Measurements from ENCODE around the gene VPS35.

Gene VPS35

DNA sequence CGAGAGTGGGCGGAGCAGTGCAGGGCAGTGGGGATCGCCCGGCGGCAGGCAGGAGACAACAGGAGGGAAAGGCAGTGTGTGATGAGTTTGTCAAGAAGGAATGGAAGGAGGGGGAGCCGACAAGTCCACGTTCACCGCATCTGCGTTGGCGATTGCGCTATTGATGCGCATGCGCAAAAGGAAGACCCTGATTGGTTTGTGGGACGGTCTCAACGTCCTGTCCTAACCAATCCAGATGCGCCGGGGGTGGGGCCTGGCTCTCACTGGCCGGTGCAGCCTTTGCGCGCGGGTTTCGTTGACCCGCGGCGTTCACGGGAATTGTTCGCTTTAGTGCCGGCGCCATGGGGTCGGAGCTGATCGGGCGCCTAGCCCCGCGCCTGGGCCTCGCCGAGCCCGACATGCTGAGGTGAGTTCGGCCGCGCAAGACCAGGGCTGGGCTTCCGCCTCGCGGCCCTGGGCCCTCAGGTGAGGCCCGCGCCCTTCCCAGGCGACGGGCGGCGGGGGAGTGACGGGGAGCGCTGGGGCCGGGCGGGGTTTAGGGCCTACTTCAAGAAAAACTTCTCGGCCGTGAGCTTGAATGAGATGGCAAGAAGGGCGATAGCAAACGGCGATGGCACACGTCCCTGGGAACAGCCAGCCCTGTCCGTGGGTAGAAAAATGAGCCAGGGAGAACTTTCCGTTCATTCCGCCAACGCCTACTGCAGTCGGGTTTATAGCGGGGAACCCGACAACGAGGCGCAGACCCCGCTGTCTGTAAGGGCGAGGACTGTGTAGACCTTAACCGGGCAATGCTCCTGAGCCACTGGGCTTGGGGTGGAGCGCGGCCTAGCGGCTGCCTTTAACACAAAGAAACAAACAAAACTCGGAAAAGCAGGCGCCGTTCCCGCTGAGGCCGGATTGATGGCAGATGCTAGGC, 645 bp upstream of the VPS35 start, which contains the start of gene ORC6 (continued):
- peak; percentile 29; the same call in 1 of the 2 replicates for TF ChIP-seq ZNF2 (tag by site-specific recombination; IDR thresholded peaks at IDR 0.05)
- TF ChIP-seq ZBTB48 (tag by site-specific recombination; IDR thresholded peaks at IDR 0.05): 0 out of 2 replicates have a peak, but pooled peaks have one; percentile 13
- TF ChIP-seq ZNF610 (tag by site-specific recombination; IDR thresholded peaks at IDR 0.05; ENCODE audit: borderline replicate concordance): no peak
- no peak for TF ChIP-seq ZNF37A (tag by site-specific recombination; IDR thresholded peaks at IDR 0.05)
- TF ChIP-seq YY2 (tag by site-specific recombination; IDR thresholded peaks at IDR 0.05): no peak
- TF ChIP-seq RBAK (tag by site-specific recombination; IDR thresholded peaks at IDR 0.05): no peak
- TF ChIP-seq ZNF211 (tag by site-specific recombination; IDR thresholded peaks at IDR 0.05; ENCODE audit: low read depth): no peak
- TF ChIP-seq, protein P1, sequence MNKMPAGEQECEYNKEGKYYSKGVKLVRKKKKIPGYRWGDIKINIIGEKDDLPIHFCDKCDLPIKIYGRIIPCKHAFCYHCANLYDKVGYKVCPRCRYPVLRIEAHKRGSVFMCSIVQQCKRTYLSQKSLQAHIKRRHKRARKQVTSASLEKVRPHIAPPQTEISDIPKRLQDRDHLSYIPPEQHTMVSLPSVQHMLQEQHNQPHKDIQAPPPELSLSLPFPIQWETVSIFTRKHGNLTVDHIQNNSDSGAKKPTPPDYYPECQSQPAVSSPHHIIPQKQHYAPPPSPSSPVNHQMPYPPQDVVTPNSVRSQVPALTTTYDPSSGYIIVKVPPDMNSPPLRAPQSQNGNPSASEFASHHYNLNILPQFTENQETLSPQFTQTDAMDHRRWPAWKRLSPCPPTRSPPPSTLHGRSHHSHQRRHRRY (tag by site-specific recombination; IDR thresholded peaks at IDR 0.05): no peak
- peak; percentile 74; the same call in 1 of the 2 replicates for TF ChIP-seq ZNF660 (tag by site-specific recombination; IDR thresholded peaks at IDR 0.05)
- TF ChIP-seq ZNF654 (tag by site-specific recombination; IDR thresholded peaks at IDR 0.05; ENCODE audit: low read depth): peak; percentile 19; the same call in 1 of the 2 replicates
- TF ChIP-seq ZNF664 (tag by site-specific recombination; IDR thresholded peaks at IDR 0.05): no peak
- 0 out of 2 replicates have a peak, but pooled peaks have one; percentile 32 for TF ChIP-seq ZNF121 (tag by site-specific recombination; IDR thresholded peaks at IDR 0.05)
- peak; percentile 51; the same call in 1 of the 2 replicates for TF ChIP-seq YY1 (tag by site-specific recombination; IDR thresholded peaks at IDR 0.05)
- no peak for TF ChIP-seq ZNF221 (tag by site-specific recombination; IDR thresholded peaks at IDR 0.05; ENCODE audit: borderline replicate concordance)
- TF ChIP-seq, protein P2, sequence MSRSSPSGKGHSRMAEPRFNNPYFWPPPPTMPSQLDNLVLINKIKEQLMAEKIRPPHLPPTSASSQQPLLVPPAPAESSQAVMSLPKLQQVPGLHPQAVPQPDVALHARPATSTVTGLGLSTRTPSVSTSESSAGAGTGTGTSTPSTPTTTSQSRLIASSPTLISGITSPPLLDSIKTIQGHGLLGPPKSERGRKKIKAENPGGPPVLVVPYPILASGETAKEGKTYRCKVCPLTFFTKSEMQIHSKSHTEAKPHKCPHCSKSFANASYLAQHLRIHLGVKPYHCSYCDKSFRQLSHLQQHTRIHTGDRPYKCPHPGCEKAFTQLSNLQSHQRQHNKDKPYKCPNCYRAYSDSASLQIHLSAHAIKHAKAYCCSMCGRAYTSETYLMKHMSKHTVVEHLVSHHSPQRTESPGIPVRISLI (tag by site-specific recombination; IDR thresholded peaks at IDR 0.05): no peak
- TF ChIP-seq ZNF501 (tag by site-specific recombination; IDR thresholded peaks at IDR 0.05): peak; percentile 32; the same call in 1 of the 2 replicates
- TF ChIP-seq, protein P3, sequence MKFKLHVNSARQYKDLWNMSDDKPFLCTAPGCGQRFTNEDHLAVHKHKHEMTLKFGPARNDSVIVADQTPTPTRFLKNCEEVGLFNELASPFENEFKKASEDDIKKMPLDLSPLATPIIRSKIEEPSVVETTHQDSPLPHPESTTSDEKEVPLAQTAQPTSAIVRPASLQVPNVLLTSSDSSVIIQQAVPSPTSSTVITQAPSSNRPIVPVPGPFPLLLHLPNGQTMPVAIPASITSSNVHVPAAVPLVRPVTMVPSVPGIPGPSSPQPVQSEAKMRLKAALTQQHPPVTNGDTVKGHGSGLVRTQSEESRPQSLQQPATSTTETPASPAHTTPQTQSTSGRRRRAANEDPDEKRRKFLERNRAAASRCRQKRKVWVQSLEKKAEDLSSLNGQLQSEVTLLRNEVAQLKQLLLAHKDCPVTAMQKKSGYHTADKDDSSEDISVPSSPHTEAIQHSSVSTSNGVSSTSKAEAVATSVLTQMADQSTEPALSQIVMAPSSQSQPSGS (tag by site-specific recombination; IDR thresholded peaks at IDR 0.05; ENCODE audit: low read depth): no peak
- no peak for TF ChIP-seq ZNF354C (tag by site-specific recombination; IDR thresholded peaks at IDR 0.05; ENCODE audit: borderline replicate concordance, low read depth)
- TF ChIP-seq SP2 (tag by site-specific recombination; IDR thresholded peaks at IDR 0.05): peak; percentile 71
- peak; percentile 97 for TF ChIP-seq ZNF366 (tag by site-specific recombination; conservative IDR thresholded peaks at IDR 0.05)
- peak; percentile 62 for TF ChIP-seq ZBTB20 (tag by site-specific recombination; IDR thresholded peaks at IDR 0.05)
- no peak for TF ChIP-seq ELK4 (IDR thresholded peaks at IDR 0.05; ENCODE audit: borderline replicate concordance, low read depth, low read length)
- TF ChIP-seq EGR2 (tag by site-specific recombination; IDR thresholded peaks at IDR 0.05; ENCODE audit: low read depth): peak; percentile 77
- TF ChIP-seq ZNF629 (tag by site-specific recombination; IDR thresholded peaks at IDR 0.05): no peak
- TF ChIP-seq ZIC2 (tag by site-specific recombination; IDR thresholded peaks at IDR 0.05): no peak
- TF ChIP-seq FEZF1 (tag by site-specific recombination; IDR thresholded peaks at IDR 0.05): peak; percentile 31; the same call in 1 of the 2 replicates
